GM21447 (cell line): ENCODE results near the gene TSPAN4.

Experiments
- ATAC-seq: cut with Tn5 transposase; IDR thresholded peaks from one replicate; pipeline ENCODE4 v1.9.1; 2021; ENCODE audit not compliant: unreplicated experiment

Gene TSPAN4

GRCh38 chr11:821512-822371, 20.9 kb upstream of the TSPAN4 start:
- ATAC-seq, result no peak

- ATAC-seq, result no peak
Measured at GRCh38 chr11:823441-824291, 19.0 kb upstream of the TSPAN4 start.

- ATAC-seq, result no peak
Measured at GRCh38 chr11:824292-824880, 18.3 kb upstream of the TSPAN4 start.

- no peak for ATAC-seq
Measured at GRCh38 chr11:824942-825341, 17.7 kb upstream of the TSPAN4 start.

GRCh38 chr11:825366-826226, 17.1 kb upstream of the TSPAN4 start:
- no peak for ATAC-seq

GRCh38 chr11:826227-826621, 16.4 kb upstream of the TSPAN4 start:
- ATAC-seq, result no peak

GRCh38 chr11:826836-827145, 15.9 kb upstream of the TSPAN4 start:
- no peak for ATAC-seq

GRCh38 chr11:827146-827896, 15.3 kb upstream of the TSPAN4 start:
- ATAC-seq, result peak; percentile 36

GRCh38 chr11:827897-828192, 14.8 kb upstream of the TSPAN4 start, which contains the start of gene CRACR2B:
TSS of gene CRACR2B (plus strand) at chr11:827919. CDS start at chr11:828608, 689 bp downstream.
- ATAC-seq, result peak; percentile 31

- ATAC-seq, result no peak
Measured at GRCh38 chr11:828506-829175, 14.0 kb upstream of the TSPAN4 start.

GRCh38 chr11:829176-829846, 13.3 kb upstream of the TSPAN4 start:
- ATAC-seq, result no peak

GRCh38 chr11:829847-830294, 12.8 kb upstream of the TSPAN4 start:
- ATAC-seq, result no peak

GRCh38 chr11:830295-831117, 12.1 kb upstream of the TSPAN4 start:
- ATAC-seq, result peak; percentile 29

- ATAC-seq, result no peak
Measured at GRCh38 chr11:831118-831864, 11.4 kb upstream of the TSPAN4 start.

- no peak for ATAC-seq
Measured at GRCh38 chr11:831961-832528, 10.6 kb upstream of the TSPAN4 start.

GRCh38 chr11:832529-833113, 10.0 kb upstream of the TSPAN4 start, which contains the start of gene CD151:
TSS of gene CD151 (plus strand) at chr11:832952. CDS start at chr11:836070, 3,118 bp downstream.
- ATAC-seq, result peak; percentile 32
